Tibial nerve (tissue), 4 donors: Measurements from ENCODE around the gene CDSN. TPM values are rescaled to one million over a fixed set of nuclear protein-coding genes. Genes with fewer than 3 reads are reported as not detected.
A peak's percentile ranks its signal among the peaks of the same experiment; 100 is the strongest.

Source experiments
- DNase-seq, 2 donors: peaks; one replicate each; pipeline ENCODE4 v3.0.0-alpha.2; 2019; ENCODE audit warnings: low spot score in 2 of 2
- H3K27ac ChIP-seq, 4 donors: fragments of 200-600 bp; sonication (generic) in 3 of 4; one replicate each; pipeline ENCODE4 v1.5.1; 2017 to 2019; ENCODE audit warnings: mild to moderate bottlenecking in 1 of 4
- H3K27me3 ChIP-seq, 2 donors: fragments of 200-600 bp; sonication (generic) in 1 of 2; one replicate each; pipeline versions ENCODE4 v1.5.1 to v1.6.0; 2017 to 2019
- H3K36me3 ChIP-seq, 3 donors: fragments of 200-600 bp; sonication (generic); one replicate each; pipeline ENCODE4 v1.5.1; 2018 to 2019
- H3K4me1 ChIP-seq, 4 donors: fragments of 200-600 bp; sonication (generic) in 3 of 4; one replicate each; pipeline ENCODE4 v1.5.1; 2017 to 2019
- H3K4me3 ChIP-seq, 4 donors: fragments of 200-600 bp; sonication (generic) in 3 of 4; one replicate each; pipeline ENCODE4 v1.5.1; 2017 to 2019; ENCODE audit warnings: mild to moderate bottlenecking in 1 of 4, moderate library complexity in 1 of 4
- H3K9me3 ChIP-seq, 4 donors: fragments of 200-600 bp; sonication (generic) in 3 of 4; one replicate each; pipeline ENCODE4 v1.5.1; 2017 to 2019
- EP300 ChIP-seq, 2 donors: sonication (generic); formaldehyde crosslinking; IDR thresholded peaks; one replicate each; pipeline ENCODE4 v1.6.1; 2017; ENCODE audit warnings: antibody characterized with exemption in 2 of 2, mild to moderate bottlenecking in 1 of 2
- POLR2A ChIP-seq, 2 donors: fragments of 450-650 bp; IDR thresholded peaks; one replicate each; pipeline ENCODE4 v1.6.1; 2017; ENCODE audit warnings: antibody characterized with exemption in 2 of 2, mild to moderate bottlenecking in 2 of 2, moderate library complexity in 2 of 2
- WGBS, 2 donors: methylation state at CpG; one replicate each; pipeline ENCODE4 v1.1.5; 2018; 5-methylcytosine and 5-hydroxymethylcytosine counted together
- total RNA-seq, 4 donors: library from RNA; depleted of rRNA; stranded (reverse); fragments of >200 nt; gene quantifications; one replicate each; pipeline ENCODE4 v1.1.0, GENCODE V29; 2016
- TF ChIP-seq, protein P1 (sequence below), 5 experiments: fragments of 200-600 bp in 3 of 5; fragments of 450-650 bp in 2 of 5; sonication (generic) in 3 of 5; IDR thresholded peaks; one replicate each; pipeline ENCODE4 v1.5.1; 2016 to 2019; ENCODE audit warnings: antibody characterized with exemption in 5 of 5, mild to moderate bottlenecking in 3 of 5, moderate library complexity in 2 of 5

CDSN gene
- total RNA-seq, 4 donors from 2014 or later: not detected

DNA sequence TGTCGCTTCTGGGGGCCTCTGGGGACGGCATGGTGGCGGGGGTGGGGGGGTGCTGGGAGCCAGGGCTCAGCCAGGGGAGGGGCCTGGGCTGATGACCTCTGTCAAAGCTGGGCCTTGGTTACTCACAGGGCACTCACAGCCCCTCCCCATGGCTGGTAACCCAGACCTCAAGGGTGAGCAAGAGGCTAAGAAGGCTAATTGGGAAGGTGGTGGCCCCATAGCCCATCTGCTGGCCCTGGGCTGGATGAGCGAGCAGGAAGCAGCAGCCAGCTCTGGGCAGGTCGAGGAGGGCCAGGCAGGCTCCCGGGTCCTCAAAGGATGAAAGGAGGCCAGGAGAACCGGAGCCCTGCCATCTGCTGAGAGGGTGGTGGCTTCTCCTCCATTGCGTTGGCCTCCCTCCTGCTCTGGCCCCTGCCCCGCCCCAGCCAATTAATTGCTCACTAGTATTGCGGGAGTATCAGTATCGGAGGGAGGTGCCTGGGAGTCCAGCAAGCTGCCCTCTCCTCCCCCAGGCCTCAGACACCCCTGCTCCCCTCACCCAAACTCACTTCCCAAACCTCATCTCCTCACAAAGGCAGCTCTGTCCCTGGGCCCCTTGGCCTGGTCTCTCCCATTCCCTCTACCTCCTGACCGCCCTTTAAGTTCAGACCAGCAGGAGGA lies 1.0 kb upstream of the CDSN start:
- Histone ChIP-seq H3K9me3 (no peaks in the 10 kb centered on the region), H3K27me3 (no peaks in the 10 kb centered on the region), H3K36me3 (no peaks in the 10 kb centered on the region), H3K4me1 (peaks cover 0 to 37% (median 0%) of the 10 kb centered on the region in 4 donors), H3K27ac (no peak overlapping the region), H3K4me3 (no peak overlapping the region)
- no peak for DNase-seq
- TF ChIP-seq EP300 (IDR thresholded peaks at IDR 0.05): no peak
- TF ChIP-seq POLR2A (IDR thresholded peaks at IDR 0.05): no peak
- TF ChIP-seq, protein P1, sequence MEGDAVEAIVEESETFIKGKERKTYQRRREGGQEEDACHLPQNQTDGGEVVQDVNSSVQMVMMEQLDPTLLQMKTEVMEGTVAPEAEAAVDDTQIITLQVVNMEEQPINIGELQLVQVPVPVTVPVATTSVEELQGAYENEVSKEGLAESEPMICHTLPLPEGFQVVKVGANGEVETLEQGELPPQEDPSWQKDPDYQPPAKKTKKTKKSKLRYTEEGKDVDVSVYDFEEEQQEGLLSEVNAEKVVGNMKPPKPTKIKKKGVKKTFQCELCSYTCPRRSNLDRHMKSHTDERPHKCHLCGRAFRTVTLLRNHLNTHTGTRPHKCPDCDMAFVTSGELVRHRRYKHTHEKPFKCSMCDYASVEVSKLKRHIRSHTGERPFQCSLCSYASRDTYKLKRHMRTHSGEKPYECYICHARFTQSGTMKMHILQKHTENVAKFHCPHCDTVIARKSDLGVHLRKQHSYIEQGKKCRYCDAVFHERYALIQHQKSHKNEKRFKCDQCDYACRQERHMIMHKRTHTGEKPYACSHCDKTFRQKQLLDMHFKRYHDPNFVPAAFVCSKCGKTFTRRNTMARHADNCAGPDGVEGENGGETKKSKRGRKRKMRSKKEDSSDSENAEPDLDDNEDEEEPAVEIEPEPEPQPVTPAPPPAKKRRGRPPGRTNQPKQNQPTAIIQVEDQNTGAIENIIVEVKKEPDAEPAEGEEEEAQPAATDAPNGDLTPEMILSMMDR (IDR thresholded peaks at IDR 0.05): no peak
- WGBS, 2 donors: 81 to 87% methylated on average over 9 to 12 of the region's 12 CpGs

DNA sequence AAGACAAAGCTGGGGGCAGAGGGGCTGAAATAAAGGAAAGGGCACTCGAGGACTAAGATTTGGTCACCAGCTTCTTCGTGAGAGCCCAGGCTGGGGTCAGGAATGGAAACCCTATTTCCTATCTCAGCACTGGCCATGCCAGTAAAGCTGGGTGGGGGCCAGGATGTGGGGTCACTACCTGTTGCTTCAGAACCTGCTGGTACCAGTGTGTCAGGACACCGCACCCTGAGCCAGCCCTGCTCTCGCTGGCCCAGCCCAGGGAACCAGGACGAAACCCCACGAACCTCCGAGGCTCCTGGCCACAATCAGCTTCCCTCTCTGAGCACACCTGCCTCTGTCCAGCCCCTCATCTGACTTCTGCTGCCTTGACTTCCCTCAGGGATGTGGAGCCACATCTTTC lies 2.1 kb downstream of the CDSN start:
- whole genome bisulfite sequencing, 2 donors: 79 to 81% methylated on average over 7 of the region's 7 CpGs
- H3K4me1 ChIP-seq: peaks cover 0 to 53% (median 15%) of the 10 kb centered on the region in 4 donors

DNA sequence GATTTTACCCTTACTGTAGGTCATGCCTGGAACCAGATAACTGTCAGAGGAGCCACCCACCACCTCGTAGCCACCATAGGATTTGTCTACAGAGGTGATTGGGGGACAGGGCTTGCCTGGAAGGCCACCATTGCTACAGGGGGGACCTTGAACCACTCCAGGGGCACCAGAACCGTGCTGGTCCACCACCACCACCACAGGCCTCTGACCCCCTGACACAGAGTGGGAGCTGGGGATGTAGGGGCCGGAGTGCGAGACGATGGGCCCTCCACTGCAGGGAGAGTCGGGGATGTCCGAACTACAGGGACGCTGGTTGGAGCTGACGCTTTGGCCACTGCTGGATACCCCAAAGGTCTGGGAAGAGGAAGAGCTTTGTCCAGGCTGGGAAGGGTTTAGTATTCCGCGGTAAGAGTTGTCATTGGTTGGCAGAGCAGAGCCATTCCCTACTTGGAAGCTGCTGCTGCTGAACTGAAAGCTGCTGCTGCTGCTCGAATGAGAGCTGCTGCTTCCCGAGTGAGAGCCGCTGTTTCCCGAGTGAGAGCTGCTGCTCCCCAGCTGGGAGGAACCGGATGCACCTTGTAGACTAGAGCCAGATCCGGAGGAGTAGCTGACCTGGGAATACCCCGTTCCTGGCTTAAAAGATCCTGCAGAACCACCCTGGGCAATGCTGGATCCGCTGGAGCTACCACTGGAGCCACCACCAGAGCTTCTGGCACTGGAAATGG lies 3.4 kb downstream of the CDSN start:
- WGBS, 2 donors: 69 to 77% methylated on average over 14 to 17 of the region's 19 CpGs
- Histone ChIP-seq H3K4me3 (peak overlapping the region in 1 of 4 donors; percentile 28), H3K4me1 (peaks cover 0 to 40% (median 15%) of the 10 kb centered on the region in 4 donors), H3K36me3 (no peaks in the 10 kb centered on the region), H3K9me3 (no peaks in the 10 kb centered on the region), H3K27ac (peak overlapping the region in 2 of 4 donors; percentile 17 to 59), H3K27me3 (no peaks in the 10 kb centered on the region)
- DNase-seq: peak in 1 of 2 donors; percentile 23
- no peak for TF ChIP-seq POLR2A (IDR thresholded peaks at IDR 0.05)
- peak in 1 of 2 donors; percentile 20 for TF ChIP-seq EP300 (IDR thresholded peaks at IDR 0.05)

More for the DNA sequence above, 2.1 kb downstream of the CDSN start:
- Histone ChIP-seq H3K27me3 (no peaks in the 10 kb centered on the region), H3K36me3 (no peaks in the 10 kb centered on the region), H3K4me3 (no peak overlapping the region), H3K9me3 (no peaks in the 10 kb centered on the region), H3K27ac (no peak overlapping the region)
- TF ChIP-seq POLR2A (IDR thresholded peaks at IDR 0.05) (no peak), EP300 (IDR thresholded peaks at IDR 0.05) (no peak)
- TF ChIP-seq, protein P1 (IDR thresholded peaks at IDR 0.05): no peak
- no peak for DNase-seq

DNA sequence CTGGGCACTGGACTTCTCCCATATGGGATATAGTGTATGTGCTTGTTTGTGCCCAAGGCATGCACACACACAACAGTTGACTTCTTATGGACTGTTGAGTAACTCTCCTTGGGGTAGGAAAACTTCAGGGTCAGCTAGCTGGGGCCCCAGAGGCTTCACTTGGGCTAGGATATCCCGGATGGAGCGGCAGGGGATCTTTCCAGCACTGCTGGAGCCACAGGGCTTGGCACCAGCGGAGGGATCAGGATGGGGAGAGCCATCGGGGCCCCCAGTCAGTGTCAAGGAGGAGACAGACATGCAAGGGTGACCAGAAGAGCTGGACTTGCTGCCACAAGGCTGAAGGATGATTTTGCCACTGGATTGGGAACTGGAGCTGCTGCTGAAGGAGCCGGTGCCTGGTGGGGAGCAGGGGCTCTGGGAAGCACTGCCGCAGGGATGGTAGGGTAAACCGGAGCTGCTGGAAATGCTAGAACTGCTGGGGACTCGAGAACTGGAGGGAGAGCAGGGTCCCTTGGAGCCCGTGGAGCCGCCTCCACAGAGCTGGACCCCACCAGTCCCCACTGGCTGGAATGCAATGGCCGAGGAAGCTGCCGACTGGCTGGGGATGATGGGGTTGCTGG lies 4.2 kb downstream of the CDSN start:
- no peak overlapping the region for H3K27ac ChIP-seq
- H3K4me1 ChIP-seq: peaks cover 0 to 40% (median 15%) of the 10 kb centered on the region in 4 donors
- TF ChIP-seq EP300 (IDR thresholded peaks at IDR 0.05) (no peak), POLR2A (IDR thresholded peaks at IDR 0.05) (no peak)
- TF ChIP-seq, protein P1 (IDR thresholded peaks at IDR 0.05): no peak
- H3K4me3 ChIP-seq: no peak overlapping the region
- no peaks in the 10 kb centered on the region for H3K36me3 ChIP-seq
- no peaks in the 10 kb centered on the region for H3K9me3 ChIP-seq
- DNase-seq: no peak
- no peaks in the 10 kb centered on the region for H3K27me3 ChIP-seq
- 91 to 96% methylated on average over 12 of the region's 12 CpGs for WGBS, 2 donors

DNA sequence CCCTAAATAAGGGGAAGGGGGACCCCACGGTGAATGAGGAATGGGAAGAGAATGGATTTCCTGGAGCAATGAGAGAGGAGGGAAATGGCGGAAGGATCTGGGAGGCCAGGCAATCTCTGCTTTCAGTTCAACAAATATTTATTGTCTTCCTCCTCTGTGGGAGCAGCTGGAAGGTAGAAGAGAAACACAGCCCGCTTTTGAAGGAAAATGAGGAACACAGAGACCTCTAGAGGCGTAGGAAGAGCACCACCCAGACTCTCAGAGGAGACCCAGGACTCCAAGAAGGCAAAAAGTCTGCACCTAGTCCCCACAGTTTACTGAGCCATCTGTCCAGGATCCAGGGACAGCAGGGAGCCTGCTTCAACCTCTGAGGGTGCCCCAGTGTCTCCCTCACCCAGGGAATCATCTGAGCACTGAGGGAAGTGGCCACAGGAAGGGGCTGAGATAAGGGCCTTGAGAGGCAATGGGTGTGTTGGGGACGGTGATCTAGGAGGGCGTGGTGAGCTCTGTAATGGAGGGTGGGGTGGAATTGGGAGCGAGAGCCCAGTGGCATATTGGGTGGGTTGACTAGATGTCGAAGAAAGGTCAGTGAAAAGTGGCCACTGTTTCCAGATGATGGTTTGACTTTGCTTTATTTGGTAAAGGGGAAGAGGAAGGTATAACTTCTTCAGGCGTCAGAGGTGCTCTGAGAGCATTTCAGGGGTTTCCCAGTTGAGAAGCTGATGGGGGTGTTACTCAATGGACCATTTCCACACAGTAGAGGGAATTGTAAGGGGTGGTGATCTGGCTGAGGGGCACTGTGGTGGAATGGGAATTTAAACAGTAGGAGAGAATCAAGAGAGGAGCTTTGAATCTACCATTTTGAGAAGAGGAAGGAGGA lies 5.0 kb downstream of the CDSN start:
- H3K9me3 ChIP-seq: no peaks in the 10 kb centered on the region
- TF ChIP-seq EP300 (IDR thresholded peaks at IDR 0.05): no peak
- no peak for TF ChIP-seq POLR2A (IDR thresholded peaks at IDR 0.05)
- TF ChIP-seq, protein P1 (IDR thresholded peaks at IDR 0.05): no peak
- H3K27me3 ChIP-seq: no peaks in the 10 kb centered on the region
- 61 to 63% methylated on average over 9 of the region's 9 CpGs for WGBS, 2 donors
- no peaks in the 10 kb centered on the region for H3K36me3 ChIP-seq
- peak overlapping the region in 2 of 4 donors; percentile 10 to 33 for H3K4me3 ChIP-seq
- no peak for DNase-seq
- H3K27ac ChIP-seq: peak overlapping the region; percentile 22 to 79 (median 69)
- peaks cover 0 to 40% (median 15%) of the 10 kb centered on the region in 4 donors for H3K4me1 ChIP-seq
